Muscle layer of colon (tissue), 2 donors: Measurements from ENCODE around the gene CCNK.

ENCODE experiments used
- H3K27ac ChIP-seq: one replicate; pipeline ENCODE4 v1.7.0; 2013; ENCODE audit warnings: low read depth, mild to moderate bottlenecking, low read length, moderate library complexity
- H3K27me3 ChIP-seq, 2 donors: one replicate each; pipeline ENCODE4 v1.7.0; 2013; ENCODE audit warnings: low read length in 2 of 2, mild to moderate bottlenecking in 2 of 2; ENCODE audit not compliant: insufficient read depth in 2 of 2, control insufficient read depth in 1 of 2
- H3K36me3 ChIP-seq: one replicate; pipeline ENCODE4 v1.7.0; 2013; ENCODE audit warnings: mild to moderate bottlenecking, low read length; ENCODE audit not compliant: insufficient read depth
- H3K4me1 ChIP-seq: one replicate; pipeline ENCODE4 v1.7.0; 2013; ENCODE audit warnings: mild to moderate bottlenecking, low read length; ENCODE audit not compliant: insufficient read depth
- H3K4me3 ChIP-seq, 2 donors: one replicate each; pipeline ENCODE4 v1.7.0; 2013; ENCODE audit warnings: low read length in 2 of 2, low read depth in 1 of 2, mild to moderate bottlenecking in 1 of 2, moderate library complexity in 1 of 2
- H3K9ac ChIP-seq: one replicate; pipeline ENCODE4 v1.7.0; 2013; ENCODE audit warnings: low read length
- H3K9me3 ChIP-seq: one replicate; pipeline ENCODE4 v1.7.0; 2013; ENCODE audit warnings: mild to moderate bottlenecking, low read length
- donor health status: abdominal sarcoma.
- donor health status: Adenocarcinoma of cecum.

The CCNK gene

DNA sequence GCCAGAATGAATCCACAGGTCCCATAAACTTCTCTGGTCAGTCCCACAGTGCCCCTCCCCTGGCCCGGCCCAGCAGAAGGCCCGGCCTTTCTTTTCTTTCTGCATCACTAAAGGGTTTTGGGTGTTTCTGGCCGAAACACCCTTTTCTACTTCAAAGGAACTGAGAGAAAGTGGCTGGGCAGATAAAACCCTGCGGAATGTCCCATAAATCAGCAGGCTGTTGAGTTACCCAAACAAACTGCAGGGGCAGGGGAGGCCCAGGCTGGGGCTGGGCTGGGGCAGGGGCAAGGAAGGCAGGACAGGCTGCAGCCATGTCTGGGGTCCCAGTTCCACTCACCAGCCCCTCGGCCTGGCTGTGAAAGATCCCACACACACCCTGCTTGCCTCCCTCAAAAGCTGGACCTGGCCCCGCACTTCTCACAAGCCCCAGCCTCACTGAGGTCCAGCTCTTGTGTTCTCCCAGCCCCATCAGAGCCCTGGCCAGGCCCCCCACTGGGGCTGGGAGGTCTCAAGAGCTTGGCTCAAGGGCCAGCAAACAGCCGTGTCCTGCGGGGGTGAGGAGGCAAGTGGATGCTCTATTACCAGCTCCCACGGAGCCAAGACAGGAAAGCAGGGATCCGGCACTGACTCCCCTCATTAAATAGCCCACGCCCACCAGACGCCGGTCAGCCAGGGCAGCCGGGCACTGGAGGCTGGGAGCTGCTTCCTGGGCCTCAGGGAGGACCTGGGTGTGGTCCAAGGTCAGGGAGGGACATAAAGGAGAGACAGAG lies 41.9 kb downstream of the CCNK start:
- Histone ChIP-seq H3K36me3 (no peaks in the 10 kb centered on the region), H3K9me3 (no peaks in the 10 kb centered on the region), H3K27ac (peak overlapping the region; percentile 79), H3K4me1 (peaks cover 45% of the 10 kb centered on the region), H3K9ac (no peak overlapping the region), H3K27me3 (no peaks in the 10 kb centered on the region), H3K4me3 (no peak overlapping the region)

DNA sequence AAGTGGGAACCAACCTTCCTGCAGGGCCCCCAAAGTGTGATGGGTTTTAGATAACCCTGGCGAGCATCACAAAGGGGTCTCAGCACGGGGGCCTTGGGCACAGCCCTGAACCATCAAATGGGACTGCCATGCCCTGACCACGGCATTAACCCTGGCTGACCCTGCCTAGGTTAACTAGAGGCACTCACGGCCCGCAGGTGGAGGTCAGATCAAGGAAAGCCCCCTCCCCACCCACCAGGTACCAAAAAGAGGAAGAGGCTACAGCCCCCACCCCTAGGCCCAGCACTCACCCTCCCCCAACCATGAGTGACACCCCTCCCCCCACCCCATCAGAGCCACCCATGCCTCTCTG lies 42.5 kb downstream of the CCNK start:
- Histone ChIP-seq H3K9me3 (no peaks in the 10 kb centered on the region), H3K36me3 (no peaks in the 10 kb centered on the region), H3K9ac (no peak overlapping the region), H3K4me3 (no peak overlapping the region), H3K4me1 (peaks cover 40% of the 10 kb centered on the region), H3K27ac (peak overlapping the region; percentile 79), H3K27me3 (no peaks in the 10 kb centered on the region)

GRCh38 chr14:99524091-99524661 lies 43.0 kb downstream of the CCNK start:
- no peaks in the 10 kb centered on the region for H3K27me3 ChIP-seq
- H3K9me3 ChIP-seq: no peaks in the 10 kb centered on the region
- no peaks in the 10 kb centered on the region for H3K36me3 ChIP-seq
- peak overlapping the region; percentile 81 for H3K27ac ChIP-seq
- no peak overlapping the region for H3K4me3 ChIP-seq
- H3K4me1 ChIP-seq: peaks cover 38% of the 10 kb centered on the region
- no peak overlapping the region for H3K9ac ChIP-seq

GRCh38 chr14:99524804-99525698 lies 43.8 kb downstream of the CCNK start:
- H3K9ac ChIP-seq: no peak overlapping the region

DNA sequence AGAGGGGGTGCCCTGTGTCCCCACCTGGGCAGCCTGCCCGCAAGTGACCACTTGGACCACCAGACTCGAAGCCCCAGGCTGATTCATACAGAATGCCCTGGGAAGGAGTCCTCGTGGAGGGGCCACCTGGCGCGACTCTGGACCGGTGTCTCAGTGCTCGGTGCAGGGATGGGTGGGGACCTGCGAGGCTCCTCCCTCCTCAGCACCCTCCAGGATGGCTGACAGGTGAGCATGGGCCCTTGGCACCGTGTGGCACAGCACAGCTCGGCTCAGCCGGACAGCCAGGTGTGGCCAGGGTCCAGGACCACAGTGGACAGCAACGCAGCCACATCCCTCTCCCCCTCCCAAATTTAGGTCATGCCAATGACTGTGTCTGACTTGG lies 44.5 kb downstream of the CCNK start:
- H3K9me3 ChIP-seq: no peaks in the 10 kb centered on the region
- no peak overlapping the region for H3K4me3 ChIP-seq
- H3K4me1 ChIP-seq: peaks cover 38% of the 10 kb centered on the region
- no peak overlapping the region for H3K9ac ChIP-seq
- H3K27me3 ChIP-seq: no peaks in the 10 kb centered on the region
- H3K27ac ChIP-seq: no peak overlapping the region
- no peaks in the 10 kb centered on the region for H3K36me3 ChIP-seq

More at GRCh38 chr14:99524804-99525698, 43.8 kb downstream of the CCNK start:
- no peaks in the 10 kb centered on the region for H3K27me3 ChIP-seq
- H3K36me3 ChIP-seq: no peaks in the 10 kb centered on the region
- H3K4me1 ChIP-seq: peaks cover 38% of the 10 kb centered on the region
- H3K27ac ChIP-seq: peak overlapping the region; percentile 81
- H3K4me3 ChIP-seq: no peak overlapping the region
- H3K9me3 ChIP-seq: no peaks in the 10 kb centered on the region

GRCh38 chr14:99527026-99527425 lies 45.8 kb downstream of the CCNK start:
- no peaks in the 10 kb centered on the region for H3K36me3 ChIP-seq
- no peaks in the 10 kb centered on the region for H3K27me3 ChIP-seq
- H3K9ac ChIP-seq: no peak overlapping the region
- H3K4me1 ChIP-seq: peaks cover 34% of the 10 kb centered on the region
- H3K4me3 ChIP-seq: no peak overlapping the region
- no peaks in the 10 kb centered on the region for H3K9me3 ChIP-seq
- no peak overlapping the region for H3K27ac ChIP-seq

GRCh38 chr14:99527427-99528076 lies 46.3 kb downstream of the CCNK start:
- Histone ChIP-seq H3K36me3 (no peaks in the 10 kb centered on the region), H3K4me1 (peaks cover 29% of the 10 kb centered on the region), H3K9me3 (no peaks in the 10 kb centered on the region), H3K4me3 (no peak overlapping the region), H3K27me3 (no peaks in the 10 kb centered on the region), H3K9ac (no peak overlapping the region), H3K27ac (no peak overlapping the region)

GRCh38 chr14:99529899-99530298 lies 48.7 kb downstream of the CCNK start:
- H3K4me3 ChIP-seq: no peak overlapping the region
- no peaks in the 10 kb centered on the region for H3K27me3 ChIP-seq
- H3K36me3 ChIP-seq: no peaks in the 10 kb centered on the region
- peaks cover 13% of the 10 kb centered on the region for H3K4me1 ChIP-seq
- H3K9me3 ChIP-seq: no peaks in the 10 kb centered on the region
- H3K27ac ChIP-seq: no peak overlapping the region
- no peak overlapping the region for H3K9ac ChIP-seq

GRCh38 chr14:99530407-99531155 lies 49.4 kb downstream of the CCNK start:
- Histone ChIP-seq H3K4me3 (no peak overlapping the region), H3K4me1 (peaks cover 13% of the 10 kb centered on the region), H3K36me3 (no peaks in the 10 kb centered on the region), H3K27ac (no peak overlapping the region), H3K9me3 (no peaks in the 10 kb centered on the region), H3K27me3 (no peaks in the 10 kb centered on the region), H3K9ac (no peak overlapping the region)

GRCh38 chr14:99531251-99532096 lies 50.3 kb downstream of the CCNK start:
- Histone ChIP-seq H3K4me1 (peaks cover 20% of the 10 kb centered on the region), H3K36me3 (no peaks in the 10 kb centered on the region), H3K9ac (no peak overlapping the region), H3K4me3 (no peak overlapping the region), H3K27me3 (no peaks in the 10 kb centered on the region), H3K27ac (no peak overlapping the region), H3K9me3 (no peaks in the 10 kb centered on the region)
